Loucy (cell line): ENCODE results near the gene RNF182.

ENCODE experiments used
- H2AFZ ChIP-seq: fragments of 200-600 bp; sonication (generic); 2 replicates; pipeline ENCODE4 v1.6.0; 2016; ENCODE audit warnings: antibody characterized with exemption, mild to moderate bottlenecking, low read length, moderate library complexity
- H3F3A ChIP-seq: fragments of 200-600 bp; 2 replicates; pipeline ENCODE4 v1.6.0; 2016; ENCODE audit warnings: antibody characterized with exemption, low read depth, mild to moderate bottlenecking
- H3K27me3 ChIP-seq: fragments of 200-600 bp; sonication (generic); 2 replicates; pipeline ENCODE4 v1.6.1; 2014; ENCODE audit warnings: low read length, mild to moderate bottlenecking; ENCODE audit not compliant: insufficient read depth, poor library complexity, severe bottlenecking
- H3K36me3 ChIP-seq: fragments of 200-600 bp; sonication (generic); 2 replicates; pipeline ENCODE4 v1.6.1; 2016; ENCODE audit warnings: low read length; ENCODE audit not compliant: insufficient read depth
- H3K4me1 ChIP-seq: fragments of 200-600 bp; sonication (generic); 2 replicates; pipeline ENCODE4 v1.5.1; 2014; ENCODE audit warnings: low read length, mild to moderate bottlenecking; ENCODE audit not compliant: insufficient read depth, poor library complexity, severe bottlenecking
- H3K4me2 ChIP-seq: fragments of 200-600 bp; sonication (generic); 2 replicates; pipeline ENCODE4 v1.6.0; 2014; ENCODE audit warnings: antibody characterized with exemption, low read length, low read depth, mild to moderate bottlenecking; ENCODE audit not compliant: poor library complexity, severe bottlenecking
- H3K4me3 ChIP-seq: fragments of 200-600 bp; sonication (generic); 2 replicates; pipeline ENCODE4 v1.5.1; 2014; ENCODE audit warnings: low read length, mild to moderate bottlenecking, mixed read lengths; ENCODE audit not compliant: poor library complexity, severe bottlenecking
- H3K79me2 ChIP-seq: fragments of 200-600 bp; sonication (generic); 2 replicates; pipeline ENCODE4 v1.6.1; 2014; ENCODE audit warnings: low read length; ENCODE audit not compliant: insufficient read depth
- H3K9ac ChIP-seq: fragments of 200-600 bp; sonication (generic); 2 replicates; pipeline ENCODE4 v1.6.0; 2014; ENCODE audit warnings: mild to moderate bottlenecking, low read depth, low read length, moderate library complexity; ENCODE audit not compliant: poor library complexity, severe bottlenecking
- H3K9me2 ChIP-seq: fragments of 200-600 bp; sonication (generic); replicated peaks from 2 replicates; pipeline ENCODE4 v1.6.1; 2016; ENCODE audit warnings: low read depth, low read length, mixed read lengths
- H3K9me3 ChIP-seq: fragments of 200-600 bp; sonication (generic); 2 replicates; pipeline ENCODE4 v1.6.1; 2014; ENCODE audit warnings: mild to moderate bottlenecking, antibody characterized with exemption, low read length, low read depth; ENCODE audit not compliant: insufficient read depth
- H4K20me1 ChIP-seq: fragments of 200-600 bp; sonication (generic); 2 replicates; pipeline ENCODE4 v1.6.0; 2014; ENCODE audit warnings: antibody characterized with exemption, low read length, mild to moderate bottlenecking; ENCODE audit not compliant: insufficient read depth, poor library complexity, severe bottlenecking
- EZH2phosphoT487 ChIP-seq: fragments of 200-600 bp; IDR thresholded peaks from 2 replicates; pipeline ENCODE4 v1.6.1; 2018; ENCODE audit warnings: antibody characterized with exemption, mild to moderate bottlenecking, moderate library complexity, borderline replicate concordance
- TF ChIP-seq, protein P1 (sequence below): fragments of 200-600 bp; sonication (generic); conservative IDR thresholded peaks from 2 replicates; pipeline ENCODE4 v1.5.1; 2014; ENCODE audit warnings: mild to moderate bottlenecking, antibody characterized with exemption, low read length

Gene RNF182

GRCh38 chr6:14023855-14024254 is 99.1 kb downstream of the RNF182 start:
- H4K20me1 ChIP-seq, result no peaks in the 10 kb centered on the region
- no peak overlapping the region for H2AFZ ChIP-seq
- no peaks in the 10 kb centered on the region for H3K9me2 ChIP-seq
- no peaks in the 10 kb centered on the region for H3K9me3 ChIP-seq
- H3K79me2 ChIP-seq, result no peaks in the 10 kb centered on the region
- H3F3A ChIP-seq, result no peaks in the 10 kb centered on the region
- no peaks in the 10 kb centered on the region for H3K36me3 ChIP-seq
- no peak overlapping the region for H3K9ac ChIP-seq
- H3K27me3 ChIP-seq, result no peaks in the 10 kb centered on the region
- no peak overlapping the region for H3K4me3 ChIP-seq
- no peaks in the 10 kb centered on the region for H3K4me1 ChIP-seq
- TF ChIP-seq, protein P1, sequence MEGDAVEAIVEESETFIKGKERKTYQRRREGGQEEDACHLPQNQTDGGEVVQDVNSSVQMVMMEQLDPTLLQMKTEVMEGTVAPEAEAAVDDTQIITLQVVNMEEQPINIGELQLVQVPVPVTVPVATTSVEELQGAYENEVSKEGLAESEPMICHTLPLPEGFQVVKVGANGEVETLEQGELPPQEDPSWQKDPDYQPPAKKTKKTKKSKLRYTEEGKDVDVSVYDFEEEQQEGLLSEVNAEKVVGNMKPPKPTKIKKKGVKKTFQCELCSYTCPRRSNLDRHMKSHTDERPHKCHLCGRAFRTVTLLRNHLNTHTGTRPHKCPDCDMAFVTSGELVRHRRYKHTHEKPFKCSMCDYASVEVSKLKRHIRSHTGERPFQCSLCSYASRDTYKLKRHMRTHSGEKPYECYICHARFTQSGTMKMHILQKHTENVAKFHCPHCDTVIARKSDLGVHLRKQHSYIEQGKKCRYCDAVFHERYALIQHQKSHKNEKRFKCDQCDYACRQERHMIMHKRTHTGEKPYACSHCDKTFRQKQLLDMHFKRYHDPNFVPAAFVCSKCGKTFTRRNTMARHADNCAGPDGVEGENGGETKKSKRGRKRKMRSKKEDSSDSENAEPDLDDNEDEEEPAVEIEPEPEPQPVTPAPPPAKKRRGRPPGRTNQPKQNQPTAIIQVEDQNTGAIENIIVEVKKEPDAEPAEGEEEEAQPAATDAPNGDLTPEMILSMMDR, result no peak
- TF ChIP-seq EZH2phosphoT487, result no peak
- H3K4me2 ChIP-seq, result no peak overlapping the region

GRCh38 chr6:14025160-14025559 is 100.4 kb downstream of the RNF182 start:
- H4K20me1 ChIP-seq, result no peaks in the 10 kb centered on the region
- no peak for TF ChIP-seq EZH2phosphoT487
- TF ChIP-seq, protein P1, result no peak

DNA sequence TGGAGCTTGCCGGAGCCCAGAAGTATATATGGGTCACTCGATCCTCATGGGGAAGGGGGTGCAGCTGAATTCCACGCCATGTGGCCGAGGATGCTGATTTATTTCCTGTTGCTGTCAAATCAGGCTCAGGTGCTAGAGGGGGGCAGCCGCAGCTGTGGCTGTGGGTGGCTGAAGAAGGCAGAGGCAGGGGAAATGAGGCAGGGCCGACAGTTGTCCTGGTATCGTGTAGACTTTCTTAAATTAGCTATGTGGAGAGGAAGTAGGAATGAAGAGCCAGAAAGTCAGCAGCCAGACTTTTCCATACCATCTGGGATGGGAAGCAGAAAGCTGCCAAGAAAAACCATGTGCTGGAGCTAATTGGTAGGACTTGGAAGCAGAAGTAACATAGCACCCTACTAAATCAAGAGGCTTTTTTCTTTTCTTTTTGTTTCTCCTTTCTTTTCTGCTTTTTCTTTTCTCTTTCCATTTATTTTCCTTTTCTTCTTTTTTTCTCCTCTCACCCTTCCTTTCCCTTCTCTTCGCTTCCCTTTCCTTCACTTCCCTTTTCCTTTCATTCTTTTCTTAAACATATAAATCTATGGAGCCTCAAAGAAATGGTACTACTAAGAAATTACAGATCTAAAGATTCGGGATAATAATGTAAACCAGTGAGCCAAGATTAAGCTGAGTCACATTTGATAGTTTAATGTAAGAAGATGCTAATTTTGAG is 102.2 kb downstream of the RNF182 start:
- Histone ChIP-seq H3K4me3 (no peak overlapping the region), H3K4me2 (no peak overlapping the region), H3K9me3 (no peaks in the 10 kb centered on the region)

More at GRCh38 chr6:14025160-14025559, 100.4 kb downstream of the RNF182 start:
- H3K4me3 ChIP-seq, result no peak overlapping the region
- no peak overlapping the region for H3K9ac ChIP-seq
- no peaks in the 10 kb centered on the region for H3K36me3 ChIP-seq
- H3K9me3 ChIP-seq, result no peaks in the 10 kb centered on the region
- no peak overlapping the region for H3K4me2 ChIP-seq
- H2AFZ ChIP-seq, result no peak overlapping the region
- H3F3A ChIP-seq, result no peaks in the 10 kb centered on the region
- H3K79me2 ChIP-seq, result no peaks in the 10 kb centered on the region
- H3K9me2 ChIP-seq, result no peaks in the 10 kb centered on the region
- no peaks in the 10 kb centered on the region for H3K27me3 ChIP-seq
- no peaks in the 10 kb centered on the region for H3K4me1 ChIP-seq

More for the DNA sequence above, 102.2 kb downstream of the RNF182 start:
- Histone ChIP-seq H4K20me1 (no peaks in the 10 kb centered on the region), H3K4me1 (no peaks in the 10 kb centered on the region), H3K9me2 (no peaks in the 10 kb centered on the region), H3K36me3 (no peaks in the 10 kb centered on the region), H3K79me2 (no peaks in the 10 kb centered on the region), H3F3A (no peaks in the 10 kb centered on the region), H2AFZ (no peak overlapping the region), H3K27me3 (no peaks in the 10 kb centered on the region), H3K9ac (no peak overlapping the region)
- TF ChIP-seq EZH2phosphoT487, result no peak
- TF ChIP-seq, protein P1, result no peak
